ENCODE measurements around the gene HSPD1. TPM values are rescaled to one million over a fixed set of nuclear protein-coding genes. Genes with fewer than 3 reads are reported as not detected.

The HSPD1 gene
- total and polyA plus RNA-seq, 12 donors = 220 to 7,464 (median 577) TPM

GRCh38 chr2:197498235-197498936, 1.3 kb downstream of the HSPD1 start:
- WGBS, 4 donors = 5 to 11% (median 9%) methylated on average over 12 to 14 of the region's 14 CpGs
- TF ChIP-seq POLR2A (IDR thresholded peaks at IDR 0.05) (no peak), CTCF (IDR thresholded peaks at IDR 0.05) (no peak)
- H3K4me3 ChIP-seq = peak overlapping the region; percentile 13 to 76 (median 71)
- no peak for DNase-seq
- no peaks in the 10 kb centered on the region for H3K9me3 ChIP-seq (replicated peaks in 1 of 3)
- peak overlapping the region; percentile 87 to 99 (median 96) for H3K27ac ChIP-seq
- H3K4me1 ChIP-seq (replicated peaks in 1 of 2) = peaks cover 32 to 65% of the 10 kb centered on the region in 2 donors
- intact Hi-C loops (cut with DNase I) = no loop called here
- peaks cover 0 to 46% of the 10 kb centered on the region in 2 donors for H3K36me3 ChIP-seq (replicated peaks in 1 of 2)
- H3K27me3 ChIP-seq = no peaks in the 10 kb centered on the region

DNA sequence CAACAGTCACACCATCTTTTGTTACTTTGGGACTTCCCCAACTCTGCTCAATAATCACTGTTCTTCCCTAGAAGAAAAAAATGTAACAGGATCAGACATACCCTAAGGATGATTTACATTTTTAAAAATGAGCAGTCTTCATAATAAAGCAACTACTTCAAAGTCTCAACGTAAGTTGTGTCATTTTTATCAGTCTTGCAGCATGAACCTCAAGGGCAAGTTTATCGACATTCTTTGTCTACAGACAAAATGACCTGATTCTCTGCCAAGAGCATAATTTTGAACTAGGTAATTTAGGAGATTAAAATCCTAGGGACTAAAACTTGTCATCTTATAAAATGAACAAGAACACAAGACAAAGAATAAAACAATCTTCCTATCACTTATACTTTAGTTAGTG, 2.3 kb downstream of the HSPD1 start:
- WGBS, 4 donors = 22 to 27% (median 26%) methylated on average over 2 of the region's 2 CpGs
- H3K4me1 ChIP-seq (replicated peaks in 1 of 2) = peaks cover 31 to 57% of the 10 kb centered on the region in 2 donors
- no peak for TF ChIP-seq CTCF (IDR thresholded peaks at IDR 0.05)
- no peak for TF ChIP-seq POLR2A (IDR thresholded peaks at IDR 0.05)
- H3K27me3 ChIP-seq = no peaks in the 10 kb centered on the region
- no peak for DNase-seq
- intact Hi-C loops (cut with DNase I) = no loop called here
- H3K9me3 ChIP-seq (replicated peaks in 1 of 3) = no peaks in the 10 kb centered on the region
- H3K36me3 ChIP-seq (replicated peaks in 1 of 2) = peaks cover 0 to 53% of the 10 kb centered on the region in 2 donors
- peak overlapping the region in 4 of 5 donors; percentile 92 to 99 (median 97) for H3K27ac ChIP-seq
- peak overlapping the region in 1 of 4 donors; percentile 68 for H3K4me3 ChIP-seq

DNA sequence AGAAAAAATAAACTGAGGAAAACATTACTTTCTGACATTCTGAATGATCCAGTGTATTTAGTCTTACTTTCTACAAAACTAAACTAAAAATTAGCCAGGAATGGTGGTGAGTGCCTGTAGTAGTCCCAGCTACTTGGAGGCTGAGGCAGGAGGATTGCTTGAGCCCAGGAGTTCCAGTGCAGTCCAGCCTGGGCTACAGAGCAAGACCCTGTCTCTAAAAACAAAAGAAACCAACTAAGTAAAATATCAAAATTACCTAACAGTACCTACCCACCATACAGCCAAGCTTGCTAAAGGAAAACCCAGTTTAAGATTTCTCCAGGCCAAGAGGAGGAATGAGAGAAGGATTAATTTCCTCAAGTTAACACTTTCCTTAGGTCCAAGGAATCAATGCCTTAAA, 2.9 kb downstream of the HSPD1 start:
- peaks cover 0 to 60% of the 10 kb centered on the region in 2 donors for H3K36me3 ChIP-seq (replicated peaks in 1 of 2)
- H3K4me3 ChIP-seq = no peak overlapping the region
- TF ChIP-seq POLR2A (IDR thresholded peaks at IDR 0.05) = no peak
- TF ChIP-seq CTCF (IDR thresholded peaks at IDR 0.05) = no peak
- peaks cover 29 to 50% of the 10 kb centered on the region in 2 donors for H3K4me1 ChIP-seq (replicated peaks in 1 of 2)
- no peaks in the 10 kb centered on the region for H3K27me3 ChIP-seq
- H3K9me3 ChIP-seq (replicated peaks in 1 of 3) = no peaks in the 10 kb centered on the region
- intact Hi-C loops (cut with DNase I) = no loop called here
- DNase-seq = no peak
- H3K27ac ChIP-seq = peak overlapping the region in 3 of 5 donors; percentile 12 to 99 (median 98)

DNA sequence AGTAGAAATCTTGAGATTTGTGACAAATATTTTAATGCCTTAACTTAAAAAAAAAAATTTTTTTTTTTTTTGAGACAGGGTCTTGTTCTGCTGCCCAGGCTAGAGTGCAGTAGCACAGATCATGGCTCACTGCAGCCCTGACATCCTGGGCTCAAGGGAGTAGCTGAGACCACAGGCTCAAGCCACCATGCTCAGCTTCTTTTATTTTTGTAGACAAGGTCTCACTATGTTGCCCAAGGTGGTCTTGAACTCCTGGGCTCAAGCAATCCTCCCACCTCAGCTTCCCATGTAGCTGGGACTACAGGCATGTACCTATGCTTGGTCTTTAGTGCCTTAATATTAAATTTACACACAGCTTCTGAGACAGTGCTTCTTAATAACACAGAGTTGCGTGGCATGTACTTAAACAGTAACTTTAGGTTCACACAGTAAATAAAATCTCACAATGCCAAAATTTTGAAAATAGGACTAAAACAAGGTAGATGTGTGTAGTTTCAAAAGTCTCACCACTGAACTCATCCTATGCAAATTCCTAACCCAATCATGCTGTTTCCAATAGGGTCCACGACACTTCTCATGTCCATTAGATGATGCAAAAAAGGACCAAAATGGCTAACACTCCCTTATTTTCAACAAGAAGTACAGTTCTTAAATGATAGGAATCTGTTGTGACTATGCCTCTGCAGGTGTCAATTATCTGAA, 4.1 kb downstream of the HSPD1 start:
- WGBS, 4 donors = 68 to 72% (median 70%) methylated on average over 2 of the region's 2 CpGs
- no peak overlapping the region for H3K4me3 ChIP-seq
- no peaks in the 10 kb centered on the region for H3K27me3 ChIP-seq
- intact Hi-C loops (cut with DNase I) = no loop called here
- no peak for DNase-seq
- no peaks in the 10 kb centered on the region for H3K9me3 ChIP-seq (replicated peaks in 1 of 3)
- H3K27ac ChIP-seq = peak overlapping the region in 1 of 5 donors; percentile 99
- TF ChIP-seq POLR2A (IDR thresholded peaks at IDR 0.05) (no peak), CTCF (IDR thresholded peaks at IDR 0.05) (no peak)
- peaks cover 21 to 45% of the 10 kb centered on the region in 2 donors for H3K4me1 ChIP-seq (replicated peaks in 1 of 2)
- H3K36me3 ChIP-seq (replicated peaks in 1 of 2) = peaks cover 0 to 71% of the 10 kb centered on the region in 2 donors
